Measurements from ENCODE around the gene ERBB4.

The ERBB4 gene

GRCh38 chr2:212037062-212037461 lies 501.5 kb downstream of the ERBB4 start:
- TF ChIP-seq EZH2 (optimal IDR thresholded peaks at IDR 0.05; ENCODE audit: low read depth, low read length) (no peak), EZH2phosphoT487 (IDR thresholded peaks at IDR 0.05; ENCODE audit: low read length) (no peak), CTCF (IDR thresholded peaks at IDR 0.05; ENCODE audit: low read length) (no peak)
- no peak for DNase-seq
- H3K4me2 ChIP-seq (ENCODE audit: low read depth, low read length), result no peak overlapping the region

GRCh38 chr2:212034841-212035585 lies 503.6 kb downstream of the ERBB4 start:
- Histone ChIP-seq H3K27me3 (replicated peaks; ENCODE audit: insufficient read depth, low read length) (no peaks in the 10 kb centered on the region), H4K20me1 (ENCODE audit: insufficient read depth, low read length) (no peaks in the 10 kb centered on the region), H3K9me3 (replicated peaks; ENCODE audit: insufficient read depth, low read length) (no peaks in the 10 kb centered on the region), H3K4me1 (ENCODE audit: low read length) (peaks cover 10% of the 10 kb centered on the region), H3K4me2 (ENCODE audit: low read depth, low read length) (no peak overlapping the region), H2AFZ (ENCODE audit: low read length) (no peak overlapping the region), H3K79me2 (ENCODE audit: low read length) (no peaks in the 10 kb centered on the region), H3K9ac (ENCODE audit: low read length) (no peak overlapping the region), H3K4me3 (ENCODE audit: low read length) (no peak overlapping the region), H3K27ac (ENCODE audit: low read length) (no peak overlapping the region), H3F3A (ENCODE audit: insufficient read depth, low read length) (no peaks in the 10 kb centered on the region), H3K9me2 (replicated peaks; ENCODE audit: insufficient read depth, low read length) (no peaks in the 10 kb centered on the region), H3K36me3 (replicated peaks; ENCODE audit: insufficient read depth, low read length) (no peaks in the 10 kb centered on the region)
- TF ChIP-seq CTCF (IDR thresholded peaks at IDR 0.05; ENCODE audit: low read length) (no peak), EZH2 (optimal IDR thresholded peaks at IDR 0.05; ENCODE audit: low read depth, low read length) (no peak), EZH2phosphoT487 (IDR thresholded peaks at IDR 0.05; ENCODE audit: low read length) (no peak)
- DNase-seq, result no peak

More at GRCh38 chr2:212037062-212037461, 501.5 kb downstream of the ERBB4 start:
- no peak overlapping the region for H3K27ac ChIP-seq (ENCODE audit: low read length)
- no peaks in the 10 kb centered on the region for H3K9me3 ChIP-seq (replicated peaks; ENCODE audit: insufficient read depth, low read length)
- H3K36me3 ChIP-seq (replicated peaks; ENCODE audit: insufficient read depth, low read length), result no peaks in the 10 kb centered on the region
- no peak overlapping the region for H3K9ac ChIP-seq (ENCODE audit: low read length)
- no peaks in the 10 kb centered on the region for H3K79me2 ChIP-seq (ENCODE audit: low read length)
- no peaks in the 10 kb centered on the region for H3K9me2 ChIP-seq (replicated peaks; ENCODE audit: insufficient read depth, low read length)
- no peak overlapping the region for H3K4me3 ChIP-seq (ENCODE audit: low read length)
- H3F3A ChIP-seq (ENCODE audit: insufficient read depth, low read length), result no peaks in the 10 kb centered on the region
- no peaks in the 10 kb centered on the region for H3K27me3 ChIP-seq (replicated peaks; ENCODE audit: insufficient read depth, low read length)
- no peak overlapping the region for H2AFZ ChIP-seq (ENCODE audit: low read length)
- H3K4me1 ChIP-seq (ENCODE audit: low read length), result peaks cover 5% of the 10 kb centered on the region; the same call in 1 of the 2 replicates
- no peaks in the 10 kb centered on the region for H4K20me1 ChIP-seq (ENCODE audit: insufficient read depth, low read length)

DNA sequence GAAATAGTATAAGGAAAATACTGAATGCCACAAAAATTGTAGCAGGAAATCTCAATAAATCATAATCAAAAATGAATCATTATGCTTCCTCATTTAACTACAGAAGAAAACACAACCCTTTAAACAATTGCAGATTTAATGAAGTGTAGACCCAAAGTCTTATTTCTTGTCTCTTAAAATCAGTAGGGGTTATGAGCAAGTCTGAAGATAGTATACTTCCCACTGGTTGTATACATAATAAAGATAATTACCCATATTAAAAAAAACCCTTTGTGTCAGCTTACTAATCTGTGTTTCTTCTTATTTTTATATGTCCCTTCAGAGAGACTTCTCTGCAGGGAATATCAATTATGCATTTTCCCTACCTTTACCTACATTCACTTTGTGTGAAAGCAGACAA lies 504.7 kb downstream of the ERBB4 start:
- DNase-seq, result no peak
- Histone ChIP-seq H4K20me1 (ENCODE audit: insufficient read depth, low read length) (no peaks in the 10 kb centered on the region), H3K27me3 (replicated peaks; ENCODE audit: insufficient read depth, low read length) (no peaks in the 10 kb centered on the region), H3K4me3 (ENCODE audit: low read length) (no peak overlapping the region), H3K36me3 (replicated peaks; ENCODE audit: insufficient read depth, low read length) (no peaks in the 10 kb centered on the region), H3K9me3 (replicated peaks; ENCODE audit: insufficient read depth, low read length) (no peaks in the 10 kb centered on the region), H3K4me2 (ENCODE audit: low read depth, low read length) (no peak overlapping the region), H2AFZ (ENCODE audit: low read length) (no peak overlapping the region), H3K9ac (ENCODE audit: low read length) (no peak overlapping the region), H3K79me2 (ENCODE audit: low read length) (no peaks in the 10 kb centered on the region), H3K27ac (ENCODE audit: low read length) (no peak overlapping the region), H3F3A (ENCODE audit: insufficient read depth, low read length) (no peaks in the 10 kb centered on the region), H3K9me2 (replicated peaks; ENCODE audit: insufficient read depth, low read length) (no peaks in the 10 kb centered on the region), H3K4me1 (ENCODE audit: low read length) (peaks cover 10% of the 10 kb centered on the region)
- TF ChIP-seq EZH2phosphoT487 (IDR thresholded peaks at IDR 0.05; ENCODE audit: low read length), result no peak

Measured in MM.1S (cell line).